Effector CD4-positive, alpha-beta T cell (primary cell): ENCODE results near the gene PCDHGA3.
A peak's percentile ranks its signal among the peaks of the same experiment; 100 is the strongest.
"Not testable (repeated sequence)": the region's sequence is repeated elsewhere in the genome, so short reads cannot be mapped to it uniquely, and the experiment has no call there.

Experiments used
- DNase-seq: peaks from one replicate; pipeline ENCODE4 v3.0.0-alpha.2; 2020

Gene PCDHGA3

DNA sequence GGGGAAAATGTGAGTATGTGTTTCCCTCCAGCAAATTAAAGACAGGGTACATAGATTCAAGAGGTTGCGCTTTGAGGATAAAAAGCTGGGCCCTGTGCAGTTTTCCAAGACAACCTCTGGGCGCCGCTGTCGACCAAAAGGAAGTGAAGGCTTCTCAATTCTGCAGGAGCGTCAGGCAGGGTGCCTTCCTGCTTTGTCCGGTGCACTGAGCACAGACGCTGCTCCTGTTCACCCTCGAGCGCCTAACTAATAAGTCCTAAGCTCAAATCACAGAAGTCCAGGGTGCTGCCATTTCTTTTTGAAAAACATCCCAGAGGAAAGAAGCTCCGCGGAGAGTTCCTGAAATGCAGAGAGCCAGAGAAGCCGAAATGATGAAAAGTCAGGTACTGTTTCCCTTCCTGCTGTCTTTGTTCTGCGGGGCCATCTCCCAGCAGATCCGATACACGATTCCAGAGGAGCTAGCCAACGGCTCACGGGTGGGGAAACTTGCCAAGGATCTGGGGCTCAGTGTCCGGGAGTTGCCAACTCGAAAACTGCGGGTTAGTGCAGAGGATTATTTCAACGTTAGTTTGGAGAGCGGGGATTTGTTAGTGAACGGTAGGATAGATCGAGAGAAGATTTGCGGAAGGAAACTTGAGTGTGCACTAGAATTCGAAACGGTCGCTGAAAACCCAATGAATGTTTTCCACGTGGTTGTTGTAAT lies 6.4 kb downstream of the PCDHGA3 start, which contains the start of gene PCDHGB1:
TSS of gene PCDHGB1 (plus strand) at position 183 of the 703 bp plus-strand sequence. CDS start at position 345, 162 bp downstream.
- DNase-seq: peak; percentile 16

- no peak for DNase-seq
These were observed 8.0 kb downstream of the PCDHGA3 start for GRCh38 chr5:141351591-141351990.

GRCh38 chr5:141354900-141355469 lies 11.4 kb downstream of the PCDHGA3 start, which contains the start of gene PCDHGA4:
Gene PCDHGA4, plus strand, starts transcription at chr5:141355021. Its CDS starts 87 bp downstream, at chr5:141355108.
- DNase-seq: no peak

DNA sequence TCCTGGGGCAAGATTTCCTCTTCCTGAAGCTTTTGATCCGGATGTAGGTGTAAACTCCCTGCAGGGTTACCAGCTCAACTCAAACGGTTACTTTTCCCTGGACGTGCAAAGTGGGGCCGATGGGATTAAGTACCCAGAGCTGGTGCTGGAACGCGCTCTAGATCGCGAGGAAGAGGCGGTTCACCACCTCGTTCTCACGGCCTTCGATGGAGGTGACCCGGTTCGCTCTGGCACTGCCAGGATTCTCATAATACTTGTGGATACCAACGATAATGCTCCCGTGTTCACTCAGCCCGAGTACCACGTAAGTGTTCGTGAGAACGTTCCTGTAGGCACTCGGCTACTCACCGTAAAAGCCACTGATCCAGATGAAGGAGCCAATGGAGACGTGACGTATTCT lies 12.0 kb downstream of the PCDHGA3 start:
- no peak for DNase-seq

GRCh38 chr5:141356133-141356532 lies 12.5 kb downstream of the PCDHGA3 start:
- DNase-seq: no peak

GRCh38 chr5:141356950-141357349 lies 13.3 kb downstream of the PCDHGA3 start:
- no peak for DNase-seq

- DNase-seq: no peak
These were observed 16.3 kb downstream of the PCDHGA3 start, which contains the start of gene PCDHGB2 for GRCh38 chr5:141359790-141360426. Gene PCDHGB2, plus strand, starts transcription at chr5:141359994. Its CDS starts 142 bp downstream, at chr5:141360136.

DNA sequence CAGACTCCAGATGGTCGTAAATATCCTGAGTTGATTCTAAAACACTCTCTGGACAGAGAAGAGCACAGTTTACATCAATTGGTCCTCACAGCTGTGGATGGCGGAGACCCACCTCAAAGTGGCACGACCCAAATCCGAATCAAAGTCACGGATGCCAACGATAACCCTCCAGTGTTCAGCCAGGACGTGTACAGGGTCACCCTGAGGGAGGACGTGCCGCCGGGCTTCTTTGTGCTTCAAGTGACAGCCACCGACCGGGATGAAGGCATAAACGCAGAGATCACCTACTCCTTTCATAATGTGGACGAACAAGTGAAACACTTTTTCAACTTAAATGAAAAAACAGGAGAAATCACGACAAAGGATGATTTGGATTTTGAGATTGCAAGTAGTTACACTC lies 17.1 kb downstream of the PCDHGA3 start:
- no peak for DNase-seq

- no peak for DNase-seq
These were observed 19.1 kb downstream of the PCDHGA3 start for GRCh38 chr5:141362719-141363118.

DNA sequence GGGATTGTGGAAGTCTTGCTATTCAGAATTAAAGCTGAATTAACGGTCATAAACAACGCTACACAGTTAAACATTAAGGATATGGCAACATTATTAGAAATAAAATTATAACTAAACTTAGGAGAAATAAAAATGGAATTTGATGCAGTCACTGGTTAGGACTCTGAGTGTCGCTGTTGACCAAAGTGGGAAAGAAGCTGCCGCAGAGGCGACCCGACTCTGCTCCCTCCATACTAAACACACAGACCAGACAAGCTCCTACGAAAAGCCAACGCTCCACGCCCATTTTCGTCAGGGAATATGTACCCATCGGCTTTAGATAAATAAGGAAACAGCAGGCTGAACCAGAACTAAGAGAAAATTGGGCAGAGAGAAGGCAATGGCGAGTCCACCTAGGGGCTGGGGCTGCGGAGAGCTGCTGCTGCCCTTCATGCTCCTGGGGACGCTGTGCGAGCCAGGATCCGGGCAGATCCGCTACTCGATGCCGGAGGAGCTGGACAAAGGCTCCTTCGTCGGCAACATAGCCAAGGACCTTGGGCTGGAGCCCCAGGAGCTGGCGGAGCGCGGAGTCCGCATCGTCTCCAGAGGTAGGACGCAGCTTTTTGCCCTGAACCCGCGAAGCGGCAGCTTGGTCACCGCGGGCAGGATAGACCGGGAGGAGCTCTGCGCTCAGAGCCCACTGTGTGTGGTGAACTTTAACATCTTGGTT lies 20.5 kb downstream of the PCDHGA3 start, which contains the start of gene PCDHGA5:
TSS of gene PCDHGA5 (plus strand) at position 211 of the 709 bp plus-strand sequence. CDS start at position 380, 169 bp downstream.
- DNase-seq: no peak

DNA sequence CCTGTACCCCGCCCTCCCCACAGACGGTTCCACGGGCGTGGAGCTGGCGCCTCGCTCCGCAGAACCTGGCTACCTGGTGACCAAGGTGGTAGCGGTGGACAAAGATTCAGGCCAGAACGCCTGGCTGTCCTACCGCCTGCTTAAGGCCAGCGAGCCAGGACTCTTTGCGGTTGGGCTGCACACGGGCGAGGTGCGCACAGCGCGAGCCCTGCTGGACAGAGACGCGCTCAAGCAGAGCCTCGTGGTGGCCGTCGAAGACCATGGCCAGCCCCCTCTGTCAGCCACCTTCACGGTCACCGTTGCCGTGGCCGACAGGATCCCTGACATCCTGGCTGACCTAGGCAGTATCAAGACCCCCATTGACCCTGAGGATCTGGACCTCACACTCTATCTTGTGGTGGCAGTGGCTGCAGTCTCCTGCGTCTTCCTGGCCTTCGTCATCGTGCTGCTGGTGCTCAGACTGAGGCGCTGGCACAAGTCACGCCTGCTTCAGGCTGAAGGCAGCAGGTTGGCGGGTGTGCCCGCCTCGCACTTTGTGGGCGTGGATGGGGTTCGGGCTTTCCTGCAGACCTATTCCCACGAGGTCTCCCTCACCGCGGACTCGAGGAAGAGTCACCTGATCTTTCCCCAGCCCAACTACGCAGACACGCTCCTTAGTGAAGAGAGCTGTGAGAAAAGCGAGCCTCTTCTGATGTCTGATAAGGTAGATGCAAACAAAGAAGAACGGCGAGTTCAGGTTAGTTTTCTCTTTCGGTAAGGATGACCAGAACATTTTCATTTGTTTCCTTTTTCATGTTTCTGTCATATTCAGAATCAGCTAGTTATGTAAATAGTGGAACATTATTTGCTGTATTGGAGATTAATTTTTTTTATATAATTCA lies 22.6 kb downstream of the PCDHGA3 start:
- DNase-seq: no peak

DNA sequence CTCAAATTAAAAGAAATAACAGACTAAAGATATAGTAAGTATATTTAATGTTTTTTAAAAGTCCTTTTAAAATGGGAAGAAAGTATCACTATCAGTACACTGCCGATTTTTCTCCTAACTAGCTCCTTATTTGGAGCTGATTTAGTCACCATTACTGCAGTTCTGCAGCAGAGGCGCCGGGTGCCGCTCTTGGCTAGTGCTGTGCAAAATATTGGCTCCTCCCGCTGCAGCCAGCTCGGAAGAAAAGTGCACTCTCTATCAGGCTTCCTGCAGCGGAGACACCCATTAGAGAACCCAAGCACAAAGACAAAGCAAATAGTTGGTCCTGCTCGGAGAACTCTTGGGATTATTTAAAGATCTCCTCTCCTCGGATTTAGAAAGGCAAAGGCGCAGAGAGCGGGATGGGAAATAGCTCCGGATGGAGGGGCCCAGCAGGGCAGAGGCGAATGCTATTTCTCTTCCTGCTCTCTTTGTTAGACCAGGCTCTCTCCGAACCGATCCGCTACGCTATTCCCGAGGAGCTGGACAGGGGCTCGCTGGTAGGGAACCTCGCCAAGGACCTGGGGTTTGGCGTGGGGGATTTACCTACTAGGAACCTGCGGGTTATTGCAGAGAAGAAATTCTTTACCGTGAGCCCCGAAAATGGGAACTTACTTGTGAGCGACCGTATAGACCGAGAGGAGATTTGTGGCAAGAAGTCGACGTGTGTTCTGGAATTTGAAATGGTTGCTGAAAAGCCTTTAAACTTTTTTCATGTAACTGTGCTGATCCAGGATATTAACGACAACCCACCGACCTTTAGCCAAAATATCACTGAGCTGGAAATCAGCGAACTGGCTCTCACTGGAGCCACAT lies 26.6 kb downstream of the PCDHGA3 start, which contains the start of gene PCDHGB3:
TSS of gene PCDHGB3 (plus strand) at position 249 of the 855 bp plus-strand sequence. CDS start at position 402, 153 bp downstream.
- DNase-seq: no peak

DNA sequence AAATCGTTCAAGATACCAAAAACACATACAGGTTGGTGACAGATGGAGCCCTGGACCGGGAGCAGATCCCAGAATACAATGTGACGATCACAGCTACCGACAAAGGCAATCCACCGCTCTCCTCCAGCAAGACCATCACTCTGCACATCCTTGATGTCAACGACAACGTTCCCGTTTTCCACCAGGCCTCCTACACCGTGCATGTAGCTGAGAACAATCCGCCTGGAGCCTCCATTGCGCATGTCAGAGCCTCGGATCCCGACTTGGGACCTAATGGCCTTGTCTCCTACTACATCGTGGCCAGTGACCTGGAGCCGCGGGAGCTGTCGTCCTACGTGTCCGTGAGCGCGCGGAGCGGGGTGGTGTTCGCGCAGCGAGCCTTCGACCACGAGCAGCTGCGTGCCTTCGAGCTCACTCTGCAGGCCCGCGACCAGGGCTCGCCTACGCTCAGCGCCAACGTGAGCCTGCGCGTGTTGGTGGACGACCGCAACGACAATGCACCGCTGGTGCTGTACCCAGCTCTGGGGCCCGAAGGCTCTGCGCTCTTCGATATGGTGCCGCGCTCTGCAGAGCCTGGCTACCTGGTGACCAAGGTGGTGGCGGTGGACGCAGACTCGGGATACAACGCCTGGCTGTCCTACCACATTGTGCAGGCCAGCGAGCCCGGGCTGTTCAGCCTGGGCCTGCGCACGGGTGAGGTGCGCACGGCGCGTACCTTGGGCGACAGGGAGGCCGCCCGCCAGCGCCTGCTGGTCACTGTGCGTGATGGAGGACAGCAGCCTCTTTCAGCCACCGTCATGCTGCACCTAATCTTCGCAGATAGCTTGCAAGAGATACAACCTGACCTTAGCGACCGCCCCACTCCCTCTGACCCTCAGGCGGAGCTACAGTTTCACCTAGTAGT lies 28.2 kb downstream of the PCDHGA3 start:
- DNase-seq: no peak

GRCh38 chr5:141373673-141374317 lies 30.2 kb downstream of the PCDHGA3 start, which contains the start of gene PCDHGA6:
Gene PCDHGA6, plus strand, starts transcription at chr5:141373891. Its CDS starts 193 bp downstream, at chr5:141374084.
- DNase-seq: no peak

DNA sequence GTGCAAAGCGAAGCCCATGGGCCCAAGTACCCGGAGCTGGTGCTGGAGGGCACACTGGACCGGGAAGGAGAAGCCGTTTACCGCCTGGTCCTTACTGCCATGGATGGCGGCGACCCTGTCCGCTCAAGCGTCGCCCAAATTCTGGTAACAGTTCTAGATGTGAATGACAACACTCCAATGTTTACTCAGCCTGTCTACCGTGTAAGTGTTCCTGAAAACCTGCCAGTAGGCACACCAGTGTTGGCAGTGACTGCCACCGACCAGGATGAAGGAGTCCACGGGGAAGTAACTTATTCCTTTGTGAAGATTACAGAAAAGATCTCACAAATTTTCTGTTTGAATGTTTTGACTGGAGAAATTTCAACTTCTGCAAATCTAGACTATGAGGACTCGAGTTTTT lies 31.0 kb downstream of the PCDHGA3 start:
- DNase-seq: no peak

- DNase-seq: not testable (repeated sequence)
These were observed 32.0 kb downstream of the PCDHGA3 start for GRCh38 chr5:141375444-141376155.

GRCh38 chr5:141382469-141383294 lies 39.1 kb downstream of the PCDHGA3 start, which contains the start of gene PCDHGA7:
Gene PCDHGA7, plus strand, starts transcription at chr5:141382742. Its CDS starts 158 bp downstream, at chr5:141382900.
- DNase-seq: no peak
